Measurements from ENCODE around the gene TMEM184B.

The TMEM184B gene

DNA sequence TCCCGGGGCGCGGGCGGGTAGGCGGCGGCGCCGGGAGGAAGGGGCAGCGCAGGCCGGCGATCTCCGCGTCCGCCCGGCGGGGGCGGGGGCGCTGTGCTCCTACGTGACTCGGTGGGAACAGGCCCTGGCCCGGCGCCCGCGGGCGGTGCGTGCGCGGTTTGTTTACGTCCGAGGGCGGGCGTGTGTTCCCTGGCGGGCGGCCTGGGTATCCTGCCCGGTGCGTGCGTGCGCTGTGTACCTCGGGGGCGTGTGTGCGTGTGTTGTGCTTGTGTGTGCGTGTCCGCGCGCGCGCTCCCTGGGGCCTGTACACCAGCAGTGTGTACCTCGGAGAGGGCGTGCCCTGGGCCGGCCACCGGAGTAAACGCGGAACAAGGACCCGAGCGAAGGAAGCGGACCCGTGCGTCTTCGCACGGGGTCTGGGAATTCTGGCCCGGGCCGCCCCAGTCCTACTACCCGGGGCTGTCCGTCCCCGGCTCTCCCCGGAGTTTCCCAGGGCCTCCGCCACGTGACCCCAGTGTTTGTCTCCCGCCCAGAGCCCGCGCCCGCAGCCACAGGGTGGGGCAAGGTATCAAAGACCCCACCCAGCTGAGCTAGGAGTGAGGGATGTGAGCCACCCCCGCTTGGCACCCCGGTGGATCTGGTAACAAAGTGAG, 70.2 kb downstream of the TMEM184B start:
- H3K4me1 ChIP-seq (ENCODE audit: control insufficient read depth in 1 of 2, insufficient read depth in 1 of 2, low read depth in 1 of 2, low read length in 1 of 2) = peaks cover 12 to 25% of the 10 kb centered on the region in 2 experiments
- no peaks in the 10 kb centered on the region for H3K36me3 ChIP-seq
- H3K9me3 ChIP-seq = no peaks in the 10 kb centered on the region
- peak overlapping the region; percentile 92 for H3K27ac ChIP-seq
- TF ChIP-seq, protein P1, sequence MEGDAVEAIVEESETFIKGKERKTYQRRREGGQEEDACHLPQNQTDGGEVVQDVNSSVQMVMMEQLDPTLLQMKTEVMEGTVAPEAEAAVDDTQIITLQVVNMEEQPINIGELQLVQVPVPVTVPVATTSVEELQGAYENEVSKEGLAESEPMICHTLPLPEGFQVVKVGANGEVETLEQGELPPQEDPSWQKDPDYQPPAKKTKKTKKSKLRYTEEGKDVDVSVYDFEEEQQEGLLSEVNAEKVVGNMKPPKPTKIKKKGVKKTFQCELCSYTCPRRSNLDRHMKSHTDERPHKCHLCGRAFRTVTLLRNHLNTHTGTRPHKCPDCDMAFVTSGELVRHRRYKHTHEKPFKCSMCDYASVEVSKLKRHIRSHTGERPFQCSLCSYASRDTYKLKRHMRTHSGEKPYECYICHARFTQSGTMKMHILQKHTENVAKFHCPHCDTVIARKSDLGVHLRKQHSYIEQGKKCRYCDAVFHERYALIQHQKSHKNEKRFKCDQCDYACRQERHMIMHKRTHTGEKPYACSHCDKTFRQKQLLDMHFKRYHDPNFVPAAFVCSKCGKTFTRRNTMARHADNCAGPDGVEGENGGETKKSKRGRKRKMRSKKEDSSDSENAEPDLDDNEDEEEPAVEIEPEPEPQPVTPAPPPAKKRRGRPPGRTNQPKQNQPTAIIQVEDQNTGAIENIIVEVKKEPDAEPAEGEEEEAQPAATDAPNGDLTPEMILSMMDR (IDR thresholded peaks at IDR 0.05) = peak; percentile 48
- peaks cover 26% of the 10 kb centered on the region for H3K27me3 ChIP-seq
- peak overlapping the region; percentile 88 to 93 for H3K4me3 ChIP-seq (ENCODE audit: low read depth in 1 of 2, low read length in 1 of 2)

DNA sequence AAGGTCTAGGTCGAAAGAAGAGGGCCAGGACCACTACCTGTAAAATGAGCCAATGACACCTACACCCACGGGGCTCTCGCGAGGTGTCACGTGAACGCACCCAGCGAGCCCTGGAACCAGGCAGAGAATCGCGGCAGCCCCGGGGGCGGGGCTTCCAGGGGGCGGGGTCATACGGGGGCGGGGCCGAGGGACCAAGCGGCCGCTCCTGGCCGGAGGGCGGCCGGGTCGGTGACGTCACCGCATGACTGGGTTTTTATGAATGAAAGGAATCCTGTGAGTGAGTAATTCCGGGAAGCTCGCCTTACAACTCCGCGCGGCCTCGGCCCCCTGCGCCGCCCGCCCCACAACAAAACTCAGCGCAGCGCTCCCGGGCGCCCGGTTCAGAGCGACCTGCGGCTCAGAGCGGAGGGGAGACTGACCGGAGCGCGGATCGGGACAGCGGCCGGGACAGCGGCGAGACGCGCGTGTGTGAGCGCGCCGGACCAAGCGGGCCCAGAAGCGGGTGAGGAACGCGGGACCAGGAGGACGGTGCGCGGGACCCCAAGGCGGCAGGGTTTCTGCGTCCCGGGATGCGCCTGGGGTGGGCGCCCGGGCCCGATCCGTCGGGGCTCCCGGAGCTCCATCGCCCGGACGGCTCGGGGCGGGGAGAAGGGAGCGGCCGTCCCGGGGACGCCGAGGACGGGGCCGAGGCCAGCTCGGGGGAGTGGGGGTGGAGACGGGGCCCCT, 70.9 kb downstream of the TMEM184B start, which contains the start of gene MAFF:
Gene MAFF, plus strand, starts transcription at position 284 of the 726 bp plus-strand sequence. CDS start 11,860 bp downstream, outside the sequence.
- TF ChIP-seq, protein P1 (IDR thresholded peaks at IDR 0.05) = peak; percentile 48
- peaks cover 12 to 25% of the 10 kb centered on the region in 2 experiments for H3K4me1 ChIP-seq (ENCODE audit: control insufficient read depth in 1 of 2, insufficient read depth in 1 of 2, low read depth in 1 of 2, low read length in 1 of 2)

DNA sequence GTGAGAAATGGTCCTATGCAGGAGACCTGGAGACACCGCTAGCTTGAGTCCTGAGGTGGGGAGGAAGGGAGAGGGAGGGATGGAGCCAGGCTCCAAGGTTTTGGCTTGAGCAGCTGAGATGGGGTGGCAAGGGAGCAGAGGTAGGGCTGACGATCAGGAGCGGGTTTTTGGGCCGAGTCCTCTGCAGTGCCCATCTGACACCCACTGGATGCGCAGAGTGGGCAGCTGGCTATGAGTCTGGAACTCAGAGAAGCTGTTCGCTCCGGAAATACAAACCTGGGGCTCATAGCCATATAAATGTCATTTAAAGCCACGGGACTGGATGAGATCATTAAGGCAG, 71.5 kb downstream of the TMEM184B start:
- peak overlapping the region in 1 of 2 experiments; percentile 93 for H3K4me3 ChIP-seq (ENCODE audit: low read depth in 1 of 2, low read length in 1 of 2)
- no peaks in the 10 kb centered on the region for H3K36me3 ChIP-seq
- peaks cover 12 to 25% of the 10 kb centered on the region in 2 experiments for H3K4me1 ChIP-seq (ENCODE audit: control insufficient read depth in 1 of 2, insufficient read depth in 1 of 2, low read depth in 1 of 2, low read length in 1 of 2)
- TF ChIP-seq, protein P1 (IDR thresholded peaks at IDR 0.05) = no peak
- no peaks in the 10 kb centered on the region for H3K9me3 ChIP-seq
- peak overlapping the region; percentile 92 for H3K27ac ChIP-seq
- H3K27me3 ChIP-seq = peaks cover 26% of the 10 kb centered on the region

More for the DNA sequence above, 70.9 kb downstream of the TMEM184B start, which contains the start of gene MAFF:
- Histone ChIP-seq H3K9me3 (no peaks in the 10 kb centered on the region), H3K27ac (peak within 1 kb of the TSS; percentile 92), H3K27me3 (peaks cover 26% of the 10 kb centered on the region), H3K4me3 (ENCODE audit: low read depth in 1 of 2, low read length in 1 of 2) (peak within 1 kb of the TSS; percentile 88 to 93), H3K36me3 (no peaks in the 10 kb centered on the region)

DNA sequence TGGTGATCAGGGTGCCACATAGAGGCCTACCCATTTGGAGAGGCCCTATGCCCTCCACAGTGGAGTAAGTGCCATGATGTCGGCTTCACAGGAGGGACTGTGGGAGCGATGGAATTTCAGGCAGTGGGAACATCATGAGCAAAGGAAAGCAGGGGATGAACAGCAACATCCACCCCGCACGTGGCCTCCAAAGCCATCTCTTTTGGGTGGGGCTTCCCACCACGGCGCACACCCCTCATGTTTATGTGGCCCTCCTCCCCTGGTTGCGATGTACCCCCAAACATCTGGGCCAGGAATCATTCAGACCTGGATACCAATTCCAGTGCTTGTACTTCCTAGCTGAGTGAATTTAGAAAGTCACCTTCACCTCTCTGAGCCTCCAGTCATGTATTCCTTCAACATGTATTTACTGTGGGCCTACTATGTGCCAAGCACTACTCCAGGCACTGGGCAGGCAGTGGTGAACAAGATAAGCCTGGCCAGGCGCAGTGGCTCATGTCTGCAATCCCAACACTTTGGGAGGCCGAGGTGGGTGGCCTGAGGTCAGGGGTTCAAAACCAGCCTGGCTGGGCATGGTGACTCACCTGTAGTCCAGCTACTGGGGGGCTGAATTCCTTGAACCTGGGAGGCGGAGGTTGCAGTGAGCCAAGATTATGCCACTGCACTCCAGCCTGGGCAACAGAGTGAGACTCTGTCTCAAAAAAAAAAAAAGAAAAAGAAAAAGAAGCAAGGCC, 72.8 kb downstream of the TMEM184B start:
- H3K27ac ChIP-seq = no peak overlapping the region
- no peaks in the 10 kb centered on the region for H3K9me3 ChIP-seq

More for the DNA sequence above, 72.8 kb downstream of the TMEM184B start:
- TF ChIP-seq, protein P1 (IDR thresholded peaks at IDR 0.05) = no peak
- Histone ChIP-seq H3K4me1 (ENCODE audit: control insufficient read depth in 1 of 2, insufficient read depth in 1 of 2, low read depth in 1 of 2, low read length in 1 of 2) (peaks cover 12 to 26% of the 10 kb centered on the region in 2 experiments), H3K4me3 (ENCODE audit: low read depth in 1 of 2, low read length in 1 of 2) (no peak overlapping the region), H3K27me3 (peaks cover 19% of the 10 kb centered on the region), H3K36me3 (no peaks in the 10 kb centered on the region)

Data from neutrophil (primary cell).